Upper lobe of left lung (tissue), 6 donors: ENCODE results near the gene PNPLA7. TPM values are rescaled to one million over a fixed set of nuclear protein-coding genes. Genes with fewer than 3 reads are reported as not detected.

ENCODE experiments used
- ATAC-seq, 2 donors: fragments of 200-7000 bp; cut with Tn5 transposase; one replicate each; pipeline ENCODE4 v1.9.1; 2022; ENCODE audit warnings: mild to moderate bottlenecking in 2 of 2, moderate library complexity in 2 of 2; ENCODE audit not compliant: low FRiP score in 2 of 2
- DNase-seq, 2 donors: peaks; one replicate each; pipeline ENCODE4 v3.0.0-alpha.2; 2019 to 2020
- H3K27ac ChIP-seq, 4 donors: fragments of 200-600 bp; sonication (generic); one replicate each; pipeline ENCODE4 v1.5.1; 2016 to 2019
- H3K27me3 ChIP-seq, 4 donors: fragments of 200-600 bp; sonication (generic); one replicate each; pipeline ENCODE4 v1.5.1; 2017 to 2019
- H3K36me3 ChIP-seq, 4 donors: fragments of 200-600 bp; sonication (generic); one replicate each; pipeline ENCODE4 v1.5.1; 2016 to 2019
- H3K4me1 ChIP-seq, 4 donors: fragments of 200-600 bp; sonication (generic); one replicate each; pipeline ENCODE4 v1.5.1; 2018 to 2019
- H3K4me3 ChIP-seq, 4 donors: fragments of 200-600 bp; sonication (generic); one replicate each; pipeline ENCODE4 v1.5.1; 2017 to 2019; ENCODE audit warnings: mild to moderate bottlenecking in 2 of 4, moderate library complexity in 1 of 4
- H3K9me3 ChIP-seq, 4 donors: fragments of 200-600 bp; sonication (generic); one replicate each; pipeline ENCODE4 v1.5.1; 2018 to 2019
- CTCF ChIP-seq, 6 experiments: fragments of 450-650 bp in 4 of 6; fragments of 200-600 bp in 2 of 6; sonication (generic) in 2 of 6; IDR thresholded peaks; one replicate each; pipeline ENCODE4 v1.5.1; 2016 to 2019; ENCODE audit warnings: antibody characterized with exemption in 6 of 6
- EP300 ChIP-seq, 4 donors: sonication (generic); formaldehyde crosslinking; IDR thresholded peaks; one replicate each; pipeline ENCODE4 v1.5.1; 2017; ENCODE audit warnings: antibody characterized with exemption in 4 of 4, control low read depth in 2 of 4
- POLR2A ChIP-seq, 4 donors: fragments of 450-650 bp; IDR thresholded peaks; one replicate each; pipeline ENCODE4 v1.5.1; 2016 to 2017; ENCODE audit warnings: antibody characterized with exemption in 4 of 4, mild to moderate bottlenecking in 2 of 4
- POLR2AphosphoS5 ChIP-seq, 2 donors: sonication (generic); formaldehyde crosslinking; IDR thresholded peaks; one replicate each; pipeline ENCODE4 v1.5.1; 2017; ENCODE audit warnings: antibody characterized with exemption in 2 of 2
- WGBS, 2 donors: methylation state at CpG; one replicate each; pipeline ENCODE4 v1.1.5; 2017 to 2018; 5-methylcytosine and 5-hydroxymethylcytosine counted together
- total RNA-seq, 6 donors: library from RNA; depleted of rRNA in 4 of 6; stranded (reverse); fragments of >200 nt in 4 of 6; gene quantifications; one replicate each; pipeline versions ENCODE4 v1.1.0 to v1.2.1, GENCODE V29; 2016 to 2021
- donor health status: DM: no; HTN: no; CAD: no; lungs with moderate emphysema.
- donor health status: DM: no; HTN: yes; CAD: no; lungs with severe emphysema.

The PNPLA7 gene
- total RNA-seq, 6 donors from 2014 or later = 6.0 to 104 (median 14.0) TPM

GRCh38 chr9:137497921-137498719 is 52.1 kb downstream of the PNPLA7 start:
- Histone ChIP-seq H3K27ac (no peak overlapping the region), H3K4me3 (no peak overlapping the region), H3K9me3 (no peaks in the 10 kb centered on the region), H3K36me3 (peaks cover 0 to 8% (median 3%) of the 10 kb centered on the region in 4 donors), H3K4me1 (peaks cover 0 to 10% (median 5%) of the 10 kb centered on the region in 4 donors), H3K27me3 (no peaks in the 10 kb centered on the region)
- TF ChIP-seq CTCF (IDR thresholded peaks at IDR 0.05) = no peak
- ATAC-seq (no peak), DNase-seq (peak in 1 of 2 donors; percentile 78)
- WGBS, 2 donors = 90 to 93% methylated on average over 23 to 35 of the region's 36 CpGs

GRCh38 chr9:137496601-137497375 is 53.4 kb downstream of the PNPLA7 start:
- TF ChIP-seq EP300 (IDR thresholded peaks at IDR 0.05) = no peak
- no peak for TF ChIP-seq POLR2AphosphoS5 (IDR thresholded peaks at IDR 0.05)
- TF ChIP-seq CTCF (IDR thresholded peaks at IDR 0.05) = no peak
- TF ChIP-seq POLR2A (IDR thresholded peaks at IDR 0.05) = no peak
- Histone ChIP-seq H3K27me3 (no peaks in the 10 kb centered on the region), H3K4me1 (peaks cover 0 to 10% (median 5%) of the 10 kb centered on the region in 4 donors), H3K36me3 (peaks cover 0 to 8% (median 3%) of the 10 kb centered on the region in 4 donors), H3K9me3 (no peaks in the 10 kb centered on the region), H3K27ac (no peak overlapping the region), H3K4me3 (no peak overlapping the region)
- DNase-seq = peak in 1 of 2 donors; percentile 66
- ATAC-seq = no peak
- WGBS, 2 donors = 93% methylated on average over 22 of the region's 27 CpGs

- ATAC-seq = no peak
Observed at GRCh38 chr9:137494550-137495351, 55.5 kb downstream of the PNPLA7 start.

More at GRCh38 chr9:137494550-137495351, 55.5 kb downstream of the PNPLA7 start:
- Histone ChIP-seq H3K4me1 (peaks cover 0 to 10% (median 5%) of the 10 kb centered on the region in 4 donors), H3K9me3 (no peaks in the 10 kb centered on the region), H3K27ac (no peak overlapping the region), H3K4me3 (no peak overlapping the region), H3K36me3 (peaks cover 0 to 7% (median 1%) of the 10 kb centered on the region in 4 donors), H3K27me3 (no peaks in the 10 kb centered on the region)
- 96 to 98% methylated on average over 37 to 41 of the region's 46 CpGs for WGBS, 2 donors
- TF ChIP-seq CTCF (IDR thresholded peaks at IDR 0.05) (no peak), EP300 (IDR thresholded peaks at IDR 0.05) (no peak), POLR2A (IDR thresholded peaks at IDR 0.05) (no peak), POLR2AphosphoS5 (IDR thresholded peaks at IDR 0.05) (no peak)
- peak in 1 of 2 donors; percentile 80 for DNase-seq
